Measurements from ENCODE around the gene RABL6. TPM values are rescaled to one million over a fixed set of nuclear protein-coding genes. Genes with fewer than 3 reads are reported as not detected.
"Not testable (repeated sequence)": the region's sequence is repeated elsewhere in the genome, so short reads cannot be mapped to it uniquely, and the experiment has no call there.

RABL6 gene, protein sequence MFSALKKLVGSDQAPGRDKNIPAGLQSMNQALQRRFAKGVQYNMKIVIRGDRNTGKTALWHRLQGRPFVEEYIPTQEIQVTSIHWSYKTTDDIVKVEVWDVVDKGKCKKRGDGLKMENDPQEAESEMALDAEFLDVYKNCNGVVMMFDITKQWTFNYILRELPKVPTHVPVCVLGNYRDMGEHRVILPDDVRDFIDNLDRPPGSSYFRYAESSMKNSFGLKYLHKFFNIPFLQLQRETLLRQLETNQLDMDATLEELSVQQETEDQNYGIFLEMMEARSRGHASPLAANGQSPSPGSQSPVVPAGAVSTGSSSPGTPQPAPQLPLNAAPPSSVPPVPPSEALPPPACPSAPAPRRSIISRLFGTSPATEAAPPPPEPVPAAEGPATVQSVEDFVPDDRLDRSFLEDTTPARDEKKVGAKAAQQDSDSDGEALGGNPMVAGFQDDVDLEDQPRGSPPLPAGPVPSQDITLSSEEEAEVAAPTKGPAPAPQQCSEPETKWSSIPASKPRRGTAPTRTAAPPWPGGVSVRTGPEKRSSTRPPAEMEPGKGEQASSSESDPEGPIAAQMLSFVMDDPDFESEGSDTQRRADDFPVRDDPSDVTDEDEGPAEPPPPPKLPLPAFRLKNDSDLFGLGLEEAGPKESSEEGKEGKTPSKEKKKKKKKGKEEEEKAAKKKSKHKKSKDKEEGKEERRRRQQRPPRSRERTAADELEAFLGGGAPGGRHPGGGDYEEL
- polyA plus RNA-seq, result 19.7 TPM

GRCh38 chr9:136807281-136808074 lies at the start of gene RABL6:
Gene RABL6, plus strand, starts transcription at chr9:136807948. Its CDS starts 249 bp downstream, at chr9:136808197.
- Mint-ChIP-seq H3K27me3 (no peaks in the 10 kb centered on the region), H3K27ac (peak within 1 kb of the TSS; percentile 95 to 98 (median 96)), H3K36me3 (peaks cover 1% of the 10 kb centered on the region), H3K4me3 (peak within 1 kb of the TSS; percentile 86 to 98 (median 96)), H3K9me3 (no peaks in the 10 kb centered on the region), H3K4me1 (peaks cover 8 to 23% (median 19%) of the 10 kb centered on the region in 3 donors)

DNA sequence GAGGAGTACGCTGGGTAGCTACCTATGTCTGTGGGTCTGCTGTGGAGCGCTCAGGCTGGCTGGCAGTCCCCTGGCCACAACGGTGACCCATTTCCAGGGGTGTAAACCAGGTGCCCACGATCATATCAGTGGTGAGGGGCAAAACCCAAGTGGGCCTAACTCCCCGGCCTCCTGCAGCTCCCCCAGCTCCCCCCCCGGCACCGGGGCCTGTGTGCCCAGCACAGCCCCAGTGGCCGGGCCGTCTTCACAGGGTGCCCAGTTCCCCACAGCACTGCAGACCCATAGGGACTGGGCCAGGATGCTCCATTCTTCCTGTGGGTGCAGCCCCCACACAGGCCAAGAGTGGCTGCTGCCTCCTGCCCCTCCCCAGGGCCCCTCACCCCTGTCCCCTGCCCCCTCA lies 48.7 kb upstream of the RABL6 start:
- peaks cover 3% of the 10 kb centered on the region for H3K36me3 Mint-ChIP-seq
- peaks cover 0 to 3% (median 0%) of the 10 kb centered on the region in 3 donors for H3K9me3 Mint-ChIP-seq
- H3K4me3 Mint-ChIP-seq, result peak overlapping the region in 1 of 4 donors; percentile 97
- H3K27me3 Mint-ChIP-seq, result no peaks in the 10 kb centered on the region
- peaks cover 6 to 21% (median 11%) of the 10 kb centered on the region in 3 donors for H3K4me1 Mint-ChIP-seq
- H3K27ac Mint-ChIP-seq, result no peak overlapping the region

DNA sequence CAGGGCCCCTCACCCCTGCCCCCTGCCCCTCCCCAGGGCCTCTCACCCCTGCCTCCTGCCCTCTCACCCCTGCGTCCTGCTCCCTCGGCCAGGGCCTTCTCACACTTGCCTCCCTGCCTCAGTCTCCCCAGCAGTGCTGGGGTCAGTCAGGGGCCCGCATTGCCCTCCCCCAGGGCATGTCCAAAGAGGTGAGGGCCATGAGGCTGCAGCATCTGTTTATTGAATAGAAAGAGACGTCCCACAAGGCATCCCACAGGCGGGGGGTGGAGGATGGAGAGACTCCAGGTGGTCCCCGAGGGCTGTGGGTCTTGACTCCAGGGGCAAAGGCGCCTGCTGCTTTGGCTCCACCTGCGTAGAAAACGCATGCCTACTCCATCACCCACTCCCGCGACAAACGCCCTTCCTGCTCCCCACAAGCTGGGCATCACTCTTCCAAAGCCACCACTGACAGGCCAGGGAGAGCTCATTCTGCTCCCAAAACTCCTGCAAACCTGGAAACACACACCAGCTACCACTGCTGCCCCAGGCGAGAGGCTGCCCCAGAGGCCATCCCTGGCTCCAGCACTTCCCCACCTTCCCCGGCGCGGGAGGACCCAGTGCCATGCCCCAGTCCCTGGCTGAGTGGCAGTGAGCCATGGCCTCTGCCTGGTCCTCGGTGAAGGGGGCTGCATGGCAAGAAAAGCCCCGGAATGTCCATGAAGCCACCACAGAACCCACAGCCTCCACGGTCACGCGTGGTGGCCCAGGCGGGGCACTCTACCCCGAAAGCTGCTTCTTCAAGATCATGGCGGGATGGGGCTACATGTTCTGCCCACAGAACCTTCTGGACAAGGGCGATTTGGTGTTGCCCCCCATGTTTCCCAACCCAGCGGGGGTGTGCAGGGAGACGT lies 48.1 kb upstream of the RABL6 start:
- Mint-ChIP-seq H3K4me3 (peak overlapping the region in 1 of 4 donors; percentile 76), H3K27ac (no peak overlapping the region), H3K9me3 (peaks cover 0 to 3% (median 0%) of the 10 kb centered on the region in 3 donors), H3K27me3 (no peaks in the 10 kb centered on the region), H3K36me3 (peaks cover 3% of the 10 kb centered on the region), H3K4me1 (peaks cover 6 to 19% (median 10%) of the 10 kb centered on the region in 3 donors)

GRCh38 chr9:136760424-136760823 lies 47.3 kb upstream of the RABL6 start:
- Mint-ChIP-seq H3K36me3 (peaks cover 2% of the 10 kb centered on the region), H3K27me3 (no peaks in the 10 kb centered on the region), H3K4me1 (peaks cover 7 to 19% (median 11%) of the 10 kb centered on the region in 3 donors), H3K27ac (peak overlapping the region in 1 of 3 donors; percentile 80), H3K9me3 (peaks cover 0 to 3% (median 0%) of the 10 kb centered on the region in 3 donors), H3K4me3 (peak overlapping the region in 1 of 4 donors; percentile 31)

DNA sequence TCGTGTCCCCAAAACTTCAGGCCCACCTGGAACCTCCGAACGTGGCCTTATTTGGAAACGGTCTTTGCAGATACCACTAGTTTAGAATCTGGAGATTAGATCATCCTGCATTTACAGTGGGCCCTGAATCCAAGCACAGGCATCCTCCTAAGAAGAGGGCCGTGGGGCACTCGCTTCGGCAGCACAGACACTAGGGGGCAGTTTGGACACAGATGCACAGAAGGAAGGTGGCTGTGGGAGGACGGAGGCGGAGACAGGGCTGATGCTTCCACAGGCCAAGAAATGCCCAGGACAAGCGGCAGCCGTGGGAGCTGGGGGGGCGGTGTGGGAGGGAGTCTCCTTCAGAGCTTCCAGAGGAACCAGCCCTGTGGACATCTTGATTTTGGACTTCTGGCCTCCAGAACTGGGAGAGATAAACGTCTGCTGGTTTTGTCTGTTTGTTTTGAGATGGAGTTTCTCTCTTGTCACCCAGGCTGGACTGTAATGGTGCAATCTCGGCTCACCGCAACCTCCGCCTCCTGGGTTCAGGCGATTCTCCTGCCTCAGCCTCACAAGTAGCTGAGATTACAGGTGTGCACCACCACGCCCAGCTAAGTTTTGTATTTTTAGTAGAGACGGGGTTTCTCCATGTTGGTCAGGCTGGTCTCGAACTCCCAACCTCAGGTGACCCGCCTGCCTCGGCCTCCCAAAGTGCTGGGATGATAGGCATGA lies 46.8 kb upstream of the RABL6 start:
- Mint-ChIP-seq H3K4me3 (peak overlapping the region in 3 of 4 donors; percentile 31 to 70 (median 65)), H3K27ac (peak overlapping the region in 2 of 3 donors; percentile 80 to 82), H3K4me1 (peaks cover 12 to 23% (median 15%) of the 10 kb centered on the region in 3 donors)
- not testable (repeated sequence) for H3K9me3 Mint-ChIP-seq, H3K27me3 Mint-ChIP-seq, H3K36me3 Mint-ChIP-seq

DNA sequence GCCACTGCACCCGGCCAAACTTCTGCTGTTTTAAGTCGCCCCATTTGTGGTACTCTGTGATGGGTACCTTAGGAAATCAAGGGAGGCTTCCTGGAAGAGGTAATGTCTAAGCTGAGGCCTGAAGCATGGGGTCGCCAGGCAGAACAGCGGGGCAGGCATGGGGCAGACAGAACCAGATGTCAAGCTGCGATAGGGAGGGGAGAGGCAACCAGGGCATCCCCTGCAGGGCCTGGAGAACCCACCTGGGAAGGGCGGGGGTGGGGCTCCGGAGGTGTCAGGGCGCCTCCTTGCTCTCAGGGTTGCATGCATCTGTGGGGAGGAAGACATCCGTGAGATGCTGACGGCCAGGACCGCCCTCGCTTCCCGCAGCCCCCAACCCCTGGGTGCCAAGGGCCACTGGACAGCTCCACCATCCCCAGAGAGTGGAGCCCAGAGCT lies 46.2 kb upstream of the RABL6 start:
- no peaks in the 10 kb centered on the region for H3K27me3 Mint-ChIP-seq
- no peak overlapping the region for H3K4me3 Mint-ChIP-seq
- H3K36me3 Mint-ChIP-seq, result no peaks in the 10 kb centered on the region
- peaks cover 15 to 19% (median 19%) of the 10 kb centered on the region in 3 donors for H3K4me1 Mint-ChIP-seq
- H3K9me3 Mint-ChIP-seq, result no peaks in the 10 kb centered on the region
- H3K27ac Mint-ChIP-seq, result peak overlapping the region in 2 of 3 donors; percentile 80 to 82

DNA sequence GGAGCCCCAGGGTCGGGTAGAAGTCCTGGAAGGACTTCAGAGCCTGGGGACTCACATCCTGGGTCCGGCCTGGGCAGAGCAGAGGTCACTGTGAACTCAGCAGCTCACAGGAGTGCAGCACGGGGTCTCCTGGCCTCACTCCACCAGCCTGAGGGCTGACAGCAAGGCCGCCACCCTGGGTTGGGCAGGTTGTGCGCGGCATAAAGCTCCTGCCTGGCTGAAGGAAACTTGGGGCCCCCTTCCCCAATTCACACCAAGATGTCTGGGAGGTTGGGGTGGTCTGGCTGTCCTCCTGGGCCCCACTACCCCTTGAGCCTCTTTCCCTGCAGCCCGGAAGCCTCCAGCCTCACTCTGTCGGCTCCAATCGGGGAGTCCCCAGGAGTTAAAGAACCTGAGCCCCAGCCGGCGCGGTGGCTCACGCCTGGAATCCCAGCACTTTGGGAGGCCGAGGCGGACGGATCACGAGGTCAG lies 45.5 kb upstream of the RABL6 start:
- Mint-ChIP-seq H3K36me3 (no peaks in the 10 kb centered on the region), H3K9me3 (no peaks in the 10 kb centered on the region), H3K27me3 (peaks cover 4% of the 10 kb centered on the region), H3K27ac (no peak overlapping the region), H3K4me1 (peaks cover 21 to 25% (median 23%) of the 10 kb centered on the region in 3 donors), H3K4me3 (no peak overlapping the region)

GRCh38 chr9:136762915-136763648 lies 44.7 kb upstream of the RABL6 start:
- Mint-ChIP-seq H3K27me3 (peaks cover 7% of the 10 kb centered on the region), H3K9me3 (no peaks in the 10 kb centered on the region), H3K4me3 (no peak overlapping the region), H3K27ac (no peak overlapping the region), H3K36me3 (no peaks in the 10 kb centered on the region), H3K4me1 (peaks cover 24 to 30% (median 28%) of the 10 kb centered on the region in 3 donors)

- Mint-ChIP-seq H3K4me1 (peaks cover 26 to 29% (median 29%) of the 10 kb centered on the region in 3 donors), H3K9me3 (no peaks in the 10 kb centered on the region), H3K27ac (peak overlapping the region in 1 of 3 donors; percentile 9), H3K4me3 (no peak overlapping the region), H3K36me3 (no peaks in the 10 kb centered on the region), H3K27me3 (peaks cover 8% of the 10 kb centered on the region)
Observed at GRCh38 chr9:136763649-136764035, 44.1 kb upstream of the RABL6 start.

DNA sequence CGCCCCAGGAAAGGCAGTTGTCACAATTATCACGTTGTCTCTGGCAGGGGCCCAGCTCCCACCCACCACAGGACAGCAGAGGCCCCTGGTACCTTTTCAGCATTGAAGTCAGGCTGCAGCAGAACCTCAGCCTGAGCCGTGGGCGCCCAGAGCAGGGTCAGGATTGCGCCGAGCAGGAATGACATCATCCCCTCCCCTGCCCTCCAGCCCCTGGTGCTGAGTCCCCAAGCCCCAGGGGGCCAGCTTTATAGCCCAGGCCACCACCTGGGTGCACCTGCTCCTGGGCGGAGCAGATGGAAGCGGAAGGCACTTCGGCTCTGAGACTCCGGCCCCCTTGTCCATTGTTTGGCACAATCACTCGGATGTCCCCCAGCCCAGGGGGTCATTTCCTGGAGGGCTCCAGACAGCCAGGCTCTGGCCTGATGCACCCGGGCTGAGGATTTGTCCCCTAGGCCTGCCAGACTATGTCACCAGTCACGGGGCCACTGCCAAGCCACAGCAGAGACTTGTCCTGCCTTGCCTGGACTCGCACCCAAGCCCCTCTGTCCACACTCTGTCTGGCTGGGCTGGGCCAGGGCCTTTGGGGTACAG lies 43.4 kb upstream of the RABL6 start, which contains the start of gene LCN15:
TSS of gene LCN15 (minus strand) at position 218 of the 591 bp plus-strand sequence. CDS start at position 188, 30 bp downstream.
- H3K9me3 Mint-ChIP-seq, result no peaks in the 10 kb centered on the region
- H3K27ac Mint-ChIP-seq, result peak within 1 kb of the TSS in 2 of 3 donors; percentile 90 to 100
- H3K4me1 Mint-ChIP-seq, result peaks cover 26 to 29% (median 29%) of the 10 kb centered on the region in 3 donors
- no peaks in the 10 kb centered on the region for H3K36me3 Mint-ChIP-seq
- H3K4me3 Mint-ChIP-seq, result peak within 1 kb of the TSS in 1 of 4 donors; percentile 85
- H3K27me3 Mint-ChIP-seq, result peaks cover 8% of the 10 kb centered on the region

DNA sequence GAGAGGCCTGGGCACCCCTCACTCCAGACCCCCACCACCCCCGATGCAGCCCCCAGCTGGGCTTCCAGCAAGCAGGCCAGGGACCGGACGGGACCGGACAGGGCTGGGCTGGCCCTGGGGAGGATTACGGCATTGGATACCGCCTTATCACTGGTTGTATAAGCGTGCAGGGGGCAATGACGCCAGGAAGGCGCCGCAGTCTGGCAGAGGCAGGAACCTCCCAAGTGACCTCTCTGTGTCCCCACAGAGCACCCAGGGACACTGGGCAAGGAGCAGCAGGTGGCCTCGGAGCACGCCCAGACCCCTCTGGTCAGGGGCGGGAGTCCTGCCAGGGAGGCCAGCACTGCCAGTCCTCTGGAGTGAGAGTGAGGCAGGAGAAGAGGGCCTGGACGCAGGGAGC lies 42.7 kb upstream of the RABL6 start:
- Mint-ChIP-seq H3K27ac (peak overlapping the region in 2 of 3 donors; percentile 90 to 100), H3K27me3 (peaks cover 8% of the 10 kb centered on the region)

DNA sequence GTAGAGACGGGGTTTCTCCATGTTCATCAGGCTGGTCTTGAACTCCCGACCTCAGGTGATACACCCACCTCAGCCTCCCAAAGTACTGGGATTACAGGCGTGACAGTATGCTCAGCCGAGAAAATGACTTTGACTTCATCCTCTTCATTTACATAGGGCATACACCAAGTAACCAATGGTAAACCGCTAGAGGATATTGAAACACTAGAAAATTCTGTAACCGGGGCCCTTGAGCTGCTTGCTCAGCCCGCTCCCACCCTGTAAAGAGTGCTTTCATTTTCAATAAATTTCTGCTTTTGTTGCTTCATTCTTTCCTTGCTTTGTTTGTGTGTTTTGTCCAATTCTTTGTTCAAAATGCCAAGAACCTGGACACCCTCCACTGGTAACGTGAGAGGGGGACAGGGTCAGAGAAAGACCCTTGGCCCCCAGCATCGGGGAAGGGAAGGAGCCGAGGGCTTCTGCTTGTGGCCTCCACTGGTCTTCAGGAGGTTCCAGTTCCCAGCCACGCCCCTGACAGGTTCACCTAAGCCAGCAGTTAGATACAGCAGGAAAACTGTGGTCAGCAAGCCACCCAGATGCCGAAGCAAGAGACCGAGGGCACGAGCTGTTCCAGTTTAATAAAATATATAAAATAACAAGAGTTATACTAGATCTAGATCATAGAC lies 41.9 kb upstream of the RABL6 start:
- not testable (repeated sequence) for H3K36me3 Mint-ChIP-seq, H3K27me3 Mint-ChIP-seq, H3K9me3 Mint-ChIP-seq
- Mint-ChIP-seq H3K4me1 (peaks cover 22 to 25% (median 24%) of the 10 kb centered on the region in 3 donors), H3K4me3 (peak overlapping the region; percentile 73 to 87 (median 86)), H3K27ac (peak overlapping the region; percentile 90 to 100 (median 93))

More for the DNA sequence above, 42.7 kb upstream of the RABL6 start:
- no peak overlapping the region for H3K4me3 Mint-ChIP-seq
- peaks cover 26 to 28% (median 26%) of the 10 kb centered on the region in 3 donors for H3K4me1 Mint-ChIP-seq
- H3K36me3 Mint-ChIP-seq, result no peaks in the 10 kb centered on the region
- no peaks in the 10 kb centered on the region for H3K9me3 Mint-ChIP-seq
